ENCODE results near the gene SEPTIN1.

Gene SEPTIN1

GRCh38 chr16:30365200-30365599, 17.2 kb downstream of the SEPTIN1 start:
- TF ChIP-seq MYC (IDR thresholded peaks at IDR 0.05; ENCODE audit: low read depth, low read length), result no peak
- no peak for TF ChIP-seq POLR2A (IDR thresholded peaks at IDR 0.05; ENCODE audit: extremely low read depth, insufficient read length)
- no peak for TF ChIP-seq CTCF (IDR thresholded peaks at IDR 0.05; ENCODE audit: low read depth, low read length)
- no peak for TF ChIP-seq MAX (IDR thresholded peaks at IDR 0.05; ENCODE audit: low read depth, low read length)
- no peak overlapping the region for H3K4me3 ChIP-seq (ENCODE audit: low read depth, low read length)
- DNase-seq (ENCODE audit: low read depth), result no peak

- TF ChIP-seq MYC (IDR thresholded peaks at IDR 0.05; ENCODE audit: low read depth, low read length), result no peak
- TF ChIP-seq MAX (IDR thresholded peaks at IDR 0.05; ENCODE audit: low read depth, low read length), result no peak
- TF ChIP-seq POLR2A (IDR thresholded peaks at IDR 0.05; ENCODE audit: extremely low read depth, insufficient read length), result no peak
- TF ChIP-seq CTCF (IDR thresholded peaks at IDR 0.05; ENCODE audit: low read depth, low read length), result no peak
- H3K4me3 ChIP-seq (ENCODE audit: low read depth, low read length), result no peak overlapping the region
- no peak for DNase-seq (ENCODE audit: low read depth)
Measured at GRCh38 chr16:30361180-30361579, 21.2 kb downstream of the SEPTIN1 start.

- TF ChIP-seq MAX (IDR thresholded peaks at IDR 0.05; ENCODE audit: low read depth, low read length) (no peak), POLR2A (IDR thresholded peaks at IDR 0.05; ENCODE audit: extremely low read depth, insufficient read length) (no peak)
- DNase-seq (ENCODE audit: low read depth), result no peak
- no peak overlapping the region for H3K4me3 ChIP-seq (ENCODE audit: low read depth, low read length)
Measured at GRCh38 chr16:30359871-30360170, 22.5 kb downstream of the SEPTIN1 start.

- no peak for DNase-seq (ENCODE audit: low read depth)
- no peak overlapping the region for H3K4me3 ChIP-seq (ENCODE audit: low read depth, low read length)
- TF ChIP-seq MAX (IDR thresholded peaks at IDR 0.05; ENCODE audit: low read depth, low read length) (no peak), CTCF (IDR thresholded peaks at IDR 0.05; ENCODE audit: low read depth, low read length) (no peak), POLR2A (IDR thresholded peaks at IDR 0.05; ENCODE audit: extremely low read depth, insufficient read length) (no peak), MYC (IDR thresholded peaks at IDR 0.05; ENCODE audit: low read depth, low read length) (no peak)
Measured at GRCh38 chr16:30358990-30359870, 23.1 kb downstream of the SEPTIN1 start.

GRCh38 chr16:30358577-30358936, 23.8 kb downstream of the SEPTIN1 start:
- TF ChIP-seq POLR2A (IDR thresholded peaks at IDR 0.05; ENCODE audit: extremely low read depth, insufficient read length) (no peak), MYC (IDR thresholded peaks at IDR 0.05; ENCODE audit: low read depth, low read length) (no peak), MAX (IDR thresholded peaks at IDR 0.05; ENCODE audit: low read depth, low read length) (no peak), CTCF (IDR thresholded peaks at IDR 0.05; ENCODE audit: low read depth, low read length) (no peak)
- no peak overlapping the region for H3K4me3 ChIP-seq (ENCODE audit: low read depth, low read length)
- no peak for DNase-seq (ENCODE audit: low read depth)

- DNase-seq (ENCODE audit: low read depth), result no peak
- TF ChIP-seq CTCF (IDR thresholded peaks at IDR 0.05; ENCODE audit: low read depth, low read length) (no peak), MAX (IDR thresholded peaks at IDR 0.05; ENCODE audit: low read depth, low read length) (no peak), POLR2A (IDR thresholded peaks at IDR 0.05; ENCODE audit: extremely low read depth, insufficient read length) (no peak), MYC (IDR thresholded peaks at IDR 0.05; ENCODE audit: low read depth, low read length) (no peak)
- no peak overlapping the region for H3K4me3 ChIP-seq (ENCODE audit: low read depth, low read length)
Measured at GRCh38 chr16:30357715-30358576, 24.4 kb downstream of the SEPTIN1 start.
